ENCODE data around the gene ASIC4. TPM values are rescaled to one million over a fixed set of nuclear protein-coding genes. Genes with fewer than 3 reads are reported as not detected.

The ASIC4 gene
- total RNA-seq, 2 experiments from 2014 or later, result 0.73 to 0.74 TPM

- TF ChIP-seq CTCF (conservative IDR thresholded peaks at IDR 0.05; ENCODE audit: low read length), result no peak
- no peak for TF ChIP-seq EZH2phosphoT487 (IDR thresholded peaks at IDR 0.05; ENCODE audit: borderline replicate concordance, low read depth, low read length)
- no peak for DNase-seq (ENCODE audit: low spot score)
- no peak overlapping the region for H3K4me3 ChIP-seq (ENCODE audit: low read depth, low read length, poor library complexity, severe bottlenecking)
- no peaks in the 10 kb centered on the region for H3K9me3 ChIP-seq (ENCODE audit: low read length)
- no peaks in the 10 kb centered on the region for H3K79me2 ChIP-seq (ENCODE audit: insufficient read depth, low read depth, low read length)
- intact Hi-C loops (cut with micrococcal nuclease; ENCODE audit: unreplicated experiment), result no loop called here
- H3K4me1 ChIP-seq (ENCODE audit: insufficient read depth, low read length, poor library complexity, severe bottlenecking), result no peaks in the 10 kb centered on the region
- no peak overlapping the region for H2AFZ ChIP-seq (ENCODE audit: low read length)
- H4K20me1 ChIP-seq (ENCODE audit: insufficient read depth, low read length), result no peaks in the 10 kb centered on the region
- ChIA-PET CTCF (ENCODE audit: unreplicated experiment) (interaction anchor here (0.6 kb wide), 1 partner anchor 97 kb away, joined by 3 read pairs; no protein-coding TSS in a partner anchor), POLR2A (no interaction called here)
- H3K27ac ChIP-seq (ENCODE audit: low read depth, low read length, poor library complexity, severe bottlenecking), result no peak overlapping the region
- BruUV-seq (replicated peaks), result no TSS peak
- no peak overlapping the region for H3K4me2 ChIP-seq (ENCODE audit: low read length)
- H3K36me3 ChIP-seq (ENCODE audit: insufficient read depth, low read length), result no peaks in the 10 kb centered on the region
- no peaks in the 10 kb centered on the region for H3K9me2 ChIP-seq (ENCODE audit: insufficient read depth, low read length)
These were observed 43.8 kb downstream of the ASIC4 start for GRCh38 chr2:219557791-219558785.

- H3K4me3 ChIP-seq (ENCODE audit: low read depth, low read length, poor library complexity, severe bottlenecking), result no peak overlapping the region
- POLR2A ChIA-PET, result interaction anchor here (0.6 to 0.7 kb wide), 2 partner anchors 310 to 1037 kb away, joined by 3 to 4 read pairs; no protein-coding TSS in a partner anchor
- no peaks in the 10 kb centered on the region for H3K36me3 ChIP-seq (ENCODE audit: insufficient read depth, low read length)
- intact Hi-C loops (cut with micrococcal nuclease; ENCODE audit: unreplicated experiment), result no loop called here
- CTCF ChIA-PET (ENCODE audit: unreplicated experiment), result no interaction called here
- no peaks in the 10 kb centered on the region for H3K79me2 ChIP-seq (ENCODE audit: insufficient read depth, low read depth, low read length)
- no peak overlapping the region for H3K27ac ChIP-seq (ENCODE audit: low read depth, low read length, poor library complexity, severe bottlenecking)
- BruUV-seq (replicated peaks), result no TSS peak
- H3K9me2 ChIP-seq (ENCODE audit: insufficient read depth, low read length), result no peaks in the 10 kb centered on the region
- H2AFZ ChIP-seq (ENCODE audit: low read length), result no peak overlapping the region
- DNase-seq (ENCODE audit: low spot score), result no peak
- no peak for TF ChIP-seq EZH2phosphoT487 (IDR thresholded peaks at IDR 0.05; ENCODE audit: borderline replicate concordance, low read depth, low read length)
- TF ChIP-seq CTCF (conservative IDR thresholded peaks at IDR 0.05; ENCODE audit: low read length), result no peak
- no peaks in the 10 kb centered on the region for H3K4me1 ChIP-seq (ENCODE audit: insufficient read depth, low read length, poor library complexity, severe bottlenecking)
- no peaks in the 10 kb centered on the region for H4K20me1 ChIP-seq (ENCODE audit: insufficient read depth, low read length)
- no peak overlapping the region for H3K4me2 ChIP-seq (ENCODE audit: low read length)
- no peaks in the 10 kb centered on the region for H3K9me3 ChIP-seq (ENCODE audit: low read length)
These were observed 45.1 kb downstream of the ASIC4 start for GRCh38 chr2:219559156-219559915.

All from OCI-LY7 (cell line).